Activated T-cell treated with anti-CD3 and anti-CD28 coated beads for 48 hours (primary cell): ENCODE results near the gene TSPAN11.

Experiments used
- DNase-seq: peaks from one replicate; pipeline ENCODE4 v3.0.0-alpha.2; 2020; ENCODE audit warnings: low read depth

The TSPAN11 gene

DNA sequence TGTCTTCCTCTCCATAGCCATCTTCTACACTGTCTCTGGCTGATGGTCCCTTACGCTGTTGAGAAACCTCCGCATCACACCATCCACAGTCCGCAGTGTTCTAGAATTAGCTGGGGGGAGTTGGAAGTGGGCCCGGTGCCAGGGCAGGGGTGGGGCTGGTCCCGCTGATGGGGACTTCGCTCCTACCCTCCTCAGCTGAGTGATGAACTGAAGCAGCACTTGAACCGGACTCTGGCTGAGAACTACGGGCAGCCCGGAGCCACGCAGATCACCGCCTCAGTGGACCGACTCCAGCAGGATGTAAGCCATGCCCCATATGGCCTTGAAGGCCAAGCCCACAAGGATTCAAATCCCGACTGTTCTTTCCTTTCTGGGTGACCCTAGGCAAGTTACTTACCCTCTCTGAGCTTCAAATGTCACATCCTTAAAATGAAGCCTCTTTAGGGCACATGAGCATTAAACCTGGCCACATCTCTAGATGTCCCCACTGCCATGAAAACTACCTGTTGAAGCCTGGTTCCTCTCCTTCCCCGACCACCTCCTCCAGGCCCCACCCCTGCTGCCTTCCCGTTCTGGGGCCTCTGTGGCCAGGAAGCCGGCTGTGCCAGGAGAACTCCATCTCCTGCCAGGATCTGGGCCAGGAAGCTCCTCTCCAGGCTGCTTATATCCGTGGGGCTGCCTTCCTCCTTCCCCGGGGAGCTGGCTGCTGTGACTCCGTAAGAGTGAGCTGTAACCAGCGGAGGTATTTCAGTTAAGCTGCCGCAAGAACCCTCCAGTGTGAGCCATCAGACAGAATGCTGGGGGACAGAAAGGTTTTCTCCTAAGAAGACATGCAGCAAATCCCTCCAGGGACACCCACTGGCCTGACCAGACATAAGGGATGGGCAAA is 53.1 kb downstream of the TSPAN11 start:
- DNase-seq: no peak

DNA sequence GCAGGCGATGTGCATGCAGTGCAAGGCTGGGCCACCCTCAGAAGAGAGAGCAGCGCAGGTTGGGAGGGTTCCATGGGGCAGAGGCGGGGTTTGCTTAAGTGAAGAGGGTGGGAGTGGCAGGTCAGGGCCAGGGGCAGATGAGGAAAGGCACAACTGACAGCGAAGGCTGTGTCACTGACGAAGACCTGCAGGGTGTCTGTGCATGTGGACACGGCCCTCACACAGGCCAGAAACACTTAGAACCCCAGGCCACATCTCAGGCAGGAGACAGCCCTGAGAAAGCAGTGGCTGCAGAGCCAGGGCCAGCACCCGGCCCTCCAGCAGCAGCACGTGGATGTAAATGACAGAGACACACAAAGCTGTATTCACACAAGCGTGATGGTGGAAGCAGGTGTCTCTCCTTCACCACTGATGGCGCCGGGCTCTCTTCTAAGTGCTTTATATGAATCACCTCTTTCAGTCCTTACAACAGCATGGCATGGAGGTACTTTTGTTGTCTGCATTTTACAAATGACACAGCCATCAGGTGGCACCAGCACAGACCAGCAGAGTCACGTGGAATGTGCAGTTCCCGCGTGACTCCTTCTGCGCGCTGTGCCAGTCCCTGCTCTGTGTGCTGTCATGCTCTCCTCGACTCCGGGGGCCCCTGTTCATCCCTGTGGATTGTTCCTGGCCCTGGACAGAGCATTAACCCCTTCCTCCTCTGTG is 54.6 kb downstream of the TSPAN11 start:
- no peak for DNase-seq

GRCh38 chr12:30982413-30982812 is 55.9 kb downstream of the TSPAN11 start:
- DNase-seq: no peak

DNA sequence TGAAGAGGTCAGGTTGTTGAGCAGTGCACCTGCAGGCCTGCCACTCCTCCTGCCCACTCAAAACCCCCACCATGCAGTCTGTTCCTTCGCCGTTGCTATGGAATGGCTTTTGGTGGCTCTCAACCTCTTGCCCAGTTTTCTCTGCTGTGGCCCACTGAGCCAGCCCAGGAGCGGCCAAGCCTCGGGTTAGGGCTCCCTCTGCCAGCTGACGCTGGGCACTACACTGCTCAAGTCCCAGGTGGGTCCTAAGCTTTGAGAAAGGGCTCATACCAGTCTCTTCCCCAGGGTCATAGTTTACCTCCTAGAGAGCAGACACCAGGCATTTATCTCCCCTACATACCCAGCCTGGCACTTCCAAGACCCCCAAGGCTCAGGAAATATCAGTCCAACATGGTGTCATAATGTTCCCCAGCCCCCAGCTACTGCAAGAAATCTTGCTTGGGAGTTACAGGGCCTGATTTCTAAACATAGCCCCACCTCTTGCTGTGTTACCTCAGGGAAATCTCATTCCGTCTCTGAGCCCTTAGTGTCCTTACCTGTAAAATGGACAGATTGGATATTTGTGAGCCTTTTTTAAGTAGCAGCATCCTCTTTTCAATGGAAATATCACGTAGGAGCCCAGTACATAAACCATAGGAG is 59.4 kb downstream of the TSPAN11 start:
- DNase-seq: peak; percentile 16

DNA sequence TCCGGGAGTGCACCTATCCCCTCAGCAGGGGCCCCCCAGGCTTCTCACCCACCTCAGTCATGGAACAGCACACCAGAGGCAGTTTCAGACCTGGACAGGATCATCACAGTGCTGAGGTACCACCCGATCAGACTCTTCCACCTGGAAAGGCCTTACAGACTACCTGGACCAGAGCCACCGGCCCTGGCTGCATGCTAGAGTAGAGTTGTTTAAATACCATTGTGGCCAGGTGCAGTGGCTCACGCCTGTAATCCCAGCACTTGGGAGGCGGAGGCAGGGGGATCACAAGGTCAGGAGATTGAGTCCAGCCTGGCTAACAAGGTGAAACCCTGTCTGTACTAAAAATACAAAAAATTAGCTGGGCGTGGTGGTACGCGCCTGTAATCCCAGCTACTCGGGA is 61.5 kb downstream of the TSPAN11 start:
- no peak for DNase-seq

DNA sequence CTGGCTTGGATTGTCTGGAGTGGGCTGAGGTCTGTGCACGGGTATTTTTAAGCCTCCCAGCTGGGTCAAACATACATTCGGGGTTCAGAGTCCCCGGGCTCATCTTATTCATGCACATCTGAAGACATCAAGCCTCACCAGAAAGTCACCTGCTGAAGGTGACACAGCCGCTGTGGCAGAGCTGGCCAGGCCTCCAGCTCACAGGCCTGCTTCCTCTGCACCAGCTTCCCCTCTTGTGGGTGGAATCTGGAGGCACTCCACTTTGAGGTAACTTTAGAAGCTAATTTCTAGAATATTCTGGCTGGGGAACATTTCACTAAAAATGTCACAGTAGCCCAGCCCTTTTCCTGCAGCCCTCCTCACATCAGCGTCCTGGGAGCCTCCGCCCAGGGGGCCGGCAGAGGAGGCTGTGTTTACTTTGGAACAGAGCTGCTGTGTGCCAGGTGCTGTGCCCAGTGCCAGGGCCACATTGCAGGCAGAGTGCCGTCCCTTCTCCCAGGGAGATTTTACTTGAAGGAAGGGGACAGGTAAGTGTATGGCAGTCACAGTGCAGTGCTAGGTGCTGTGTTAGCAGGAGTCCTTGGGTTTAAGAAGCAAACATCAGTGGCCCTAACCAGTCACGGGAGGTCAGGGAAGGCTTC is 62.2 kb downstream of the TSPAN11 start:
- DNase-seq: no peak

- DNase-seq: peak; percentile 5
Observed at GRCh38 chr12:30989754-30990153, 63.2 kb downstream of the TSPAN11 start.

GRCh38 chr12:30990316-30990715 is 63.8 kb downstream of the TSPAN11 start:
- DNase-seq: no peak

DNA sequence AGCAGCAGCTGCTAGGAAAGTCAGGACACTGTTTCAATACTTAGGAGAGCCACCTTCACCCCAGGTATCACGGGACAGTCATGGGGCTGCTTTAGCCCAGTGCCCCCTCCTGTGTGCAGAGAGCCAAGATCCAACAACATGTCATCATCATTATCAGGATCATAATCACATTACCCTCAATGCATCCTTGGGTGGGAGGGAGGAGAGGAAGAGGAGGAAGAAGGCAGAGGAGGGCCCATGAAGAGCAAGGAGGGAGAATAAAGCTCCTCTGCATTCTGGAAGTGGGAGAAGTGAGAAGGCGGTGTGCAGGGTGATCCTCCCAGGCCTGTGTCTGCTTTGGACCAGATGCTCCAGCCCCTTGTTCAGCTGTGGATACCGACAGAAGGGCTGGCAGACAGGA is 64.2 kb downstream of the TSPAN11 start:
- DNase-seq: no peak

DNA sequence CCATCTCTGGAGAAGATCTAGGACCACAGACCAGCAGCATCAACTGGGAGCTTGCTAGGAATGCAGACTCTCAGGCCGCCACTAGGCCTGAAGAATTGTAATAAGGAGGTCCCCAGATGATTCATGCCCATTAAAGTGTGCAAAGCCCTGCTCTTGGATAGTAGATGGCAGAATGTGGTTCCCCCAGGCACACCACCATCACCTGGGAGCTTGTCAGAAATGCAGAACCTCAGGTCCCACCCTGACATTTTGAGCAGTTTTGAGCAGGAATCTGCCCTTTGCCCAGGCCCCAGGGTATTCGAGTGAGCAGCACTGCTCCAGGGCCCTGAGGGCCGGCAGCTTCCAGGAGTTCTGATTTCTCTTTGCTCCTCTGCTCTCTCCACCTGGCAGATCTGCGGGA is 64.9 kb downstream of the TSPAN11 start:
- no peak for DNase-seq

- no peak for DNase-seq
Observed at GRCh38 chr12:30992381-30992780, 65.8 kb downstream of the TSPAN11 start.

- DNase-seq: no peak
Observed at GRCh38 chr12:30993766-30994165, 67.2 kb downstream of the TSPAN11 start.

DNA sequence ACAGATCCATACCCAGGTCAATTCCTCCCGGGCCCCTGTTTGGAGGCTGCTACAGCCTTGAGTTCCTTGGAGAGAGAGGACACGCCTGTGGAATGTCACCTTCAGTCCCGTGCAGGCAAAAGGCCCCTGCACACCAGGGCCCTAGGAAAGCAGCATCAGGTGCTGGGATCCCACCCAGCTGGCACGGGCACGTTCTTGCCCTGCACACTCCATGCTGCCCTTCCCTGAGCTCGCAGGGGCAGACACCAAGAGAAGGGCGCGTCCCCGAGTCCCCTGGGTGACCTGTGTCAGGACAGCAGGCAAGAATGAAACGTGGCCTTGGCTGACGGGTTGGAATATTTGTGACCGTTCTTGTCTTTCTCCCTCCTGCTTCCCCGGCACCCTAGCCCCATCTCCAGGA is 67.7 kb downstream of the TSPAN11 start:
- DNase-seq: no peak

GRCh38 chr12:30996255-30996654 is 69.7 kb downstream of the TSPAN11 start:
- DNase-seq: no peak

DNA sequence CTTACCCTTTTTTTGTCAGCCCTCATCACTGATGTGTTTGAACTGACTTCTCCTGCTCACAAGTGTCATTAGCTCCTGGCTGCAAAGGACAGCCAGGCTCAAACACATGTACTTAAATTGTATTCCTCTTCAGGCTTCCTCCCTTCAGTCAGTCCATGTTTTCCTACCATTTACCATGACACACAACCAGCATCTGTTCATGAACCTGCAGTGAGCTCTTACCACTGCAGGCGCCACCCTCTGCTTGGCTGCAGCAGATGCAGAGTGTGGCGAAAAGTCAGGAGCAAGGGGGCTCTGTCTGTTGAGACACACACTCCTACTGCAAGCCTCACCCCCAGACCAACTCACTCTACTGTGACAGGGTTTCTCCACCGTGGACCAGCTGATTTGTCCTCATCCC is 70.2 kb downstream of the TSPAN11 start:
- DNase-seq: no peak

DNA sequence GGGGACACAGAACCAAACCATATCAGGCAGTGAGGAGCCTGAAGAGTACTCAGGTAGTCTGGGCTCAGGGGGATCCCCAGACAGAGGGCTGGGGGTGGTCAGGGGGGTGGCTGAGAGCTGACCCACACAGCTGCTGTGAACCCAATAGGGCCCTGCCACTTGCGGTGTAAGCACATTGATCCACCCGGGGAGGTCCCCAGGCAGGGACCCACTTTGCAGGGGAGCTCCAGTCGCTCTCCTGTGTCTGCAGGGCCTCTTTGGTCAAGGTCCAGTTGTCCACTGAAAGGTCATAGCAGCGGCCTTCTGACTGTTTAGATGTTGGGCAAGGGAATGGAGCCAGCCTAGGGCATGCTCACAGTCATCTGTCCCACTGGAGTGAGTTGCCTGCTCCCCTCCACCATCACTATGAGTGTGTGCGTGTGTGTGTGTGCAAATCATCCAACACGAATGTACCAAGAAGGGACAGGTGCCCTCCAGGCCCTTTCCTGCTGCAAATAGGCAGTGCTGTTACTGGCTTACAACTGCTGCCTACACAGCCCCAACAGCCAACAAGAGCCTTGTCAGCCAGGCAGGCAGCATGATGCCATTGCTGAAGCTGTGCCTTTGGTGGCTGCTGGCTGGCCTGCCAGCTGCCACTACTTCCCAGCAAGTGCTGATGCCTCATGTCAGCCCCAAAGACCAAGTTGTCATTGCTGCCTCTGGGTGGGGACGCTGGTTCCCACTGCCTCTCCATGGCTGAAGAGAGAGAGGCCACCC is 71.3 kb downstream of the TSPAN11 start:
- DNase-seq: no peak

DNA sequence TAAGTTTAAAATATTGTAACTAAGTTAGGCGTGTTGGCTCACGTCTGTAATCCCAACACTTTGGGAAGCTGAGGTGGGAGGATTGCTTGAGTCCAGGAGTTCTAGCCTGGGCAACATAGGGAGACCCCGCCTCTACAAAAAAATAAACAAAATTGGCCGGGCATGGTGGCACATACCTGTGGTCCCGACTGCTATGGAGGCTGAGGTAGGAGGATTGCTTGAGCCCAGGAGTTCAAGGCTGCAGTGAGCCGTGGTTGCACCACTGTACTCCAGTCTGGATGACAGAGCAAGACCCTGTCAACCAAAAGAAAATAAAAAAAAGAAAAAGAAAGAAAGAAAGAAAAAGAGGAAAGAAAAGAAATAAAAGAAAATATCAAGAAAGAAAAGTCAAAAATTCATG is 72.5 kb downstream of the TSPAN11 start:
- no peak for DNase-seq

DNA sequence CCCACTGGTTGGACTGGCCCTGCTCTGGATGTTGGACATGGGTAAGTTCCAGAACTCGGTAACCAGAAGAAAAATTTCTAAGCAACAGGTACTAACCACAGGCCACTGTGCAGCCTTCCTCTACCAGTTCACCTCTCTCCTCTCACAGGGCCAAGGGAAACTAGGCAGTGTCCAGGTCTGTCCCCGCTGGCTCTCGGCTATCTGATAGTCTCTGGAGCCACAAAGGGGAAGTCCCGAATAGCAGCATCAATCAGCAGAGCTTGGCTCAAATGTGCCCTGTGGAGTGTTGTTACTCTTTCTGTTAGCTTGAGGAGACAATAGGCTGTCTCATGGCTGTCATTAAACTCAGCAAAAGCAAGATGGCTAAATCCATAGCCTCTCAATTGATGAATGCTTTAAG is 73.2 kb downstream of the TSPAN11 start:
- DNase-seq: no peak

- no peak for DNase-seq
Observed at GRCh38 chr12:31000751-31001150, 74.2 kb downstream of the TSPAN11 start.

- DNase-seq: no peak
Observed at GRCh38 chr12:31001581-31002360, 75.2 kb downstream of the TSPAN11 start.

DNA sequence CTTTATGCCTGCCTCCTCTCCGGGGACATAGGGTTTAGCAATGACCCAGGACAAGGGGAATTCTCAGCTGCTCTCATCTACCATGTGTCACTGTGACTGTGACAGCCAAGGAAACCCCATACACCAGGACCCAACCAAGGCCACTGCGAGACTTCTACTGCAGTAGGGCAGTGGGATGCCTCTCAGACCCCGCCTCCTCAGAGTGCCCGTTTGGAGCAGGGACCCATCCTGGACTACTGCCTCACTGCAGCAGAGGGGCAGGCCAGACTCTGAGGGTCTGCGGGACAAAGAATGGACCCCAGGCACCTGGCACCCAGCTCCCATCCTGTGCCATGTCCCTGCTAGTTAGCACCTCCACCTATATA is 75.8 kb downstream of the TSPAN11 start:
- DNase-seq: no peak
